GM21526 (cell line): ENCODE measurements around the gene UBA3.
A peak's percentile ranks its signal among the peaks of the same experiment; 100 is the strongest.

Source experiments
- ATAC-seq: cut with Tn5 transposase; IDR thresholded peaks from one replicate; pipeline ENCODE4 v1.9.1; 2021; ENCODE audit warnings: moderate library complexity; ENCODE audit not compliant: unreplicated experiment, low FRiP score

UBA3 gene

GRCh38 chr3:69014022-69014580, 66.1 kb downstream of the UBA3 start:
- no peak for ATAC-seq

GRCh38 chr3:69013253-69014021, 66.7 kb downstream of the UBA3 start, which contains the start of gene EOGT:
Gene EOGT, minus strand, starts transcription at chr3:69013684. Its CDS starts 3,838 bp downstream, at chr3:69009846.
- peak; percentile 78 for ATAC-seq

GRCh38 chr3:69012800-69013252, 67.3 kb downstream of the UBA3 start:
- no peak for ATAC-seq

GRCh38 chr3:69012100-69012799, 67.9 kb downstream of the UBA3 start:
- no peak for ATAC-seq

GRCh38 chr3:69011096-69011730, 69.0 kb downstream of the UBA3 start:
- ATAC-seq, result no peak

GRCh38 chr3:69009559-69010410, 70.4 kb downstream of the UBA3 start:
- ATAC-seq, result no peak

GRCh38 chr3:69008980-69009379, 71.2 kb downstream of the UBA3 start:
- no peak for ATAC-seq

- no peak for ATAC-seq
Observed at GRCh38 chr3:69005791-69006482, 74.2 kb downstream of the UBA3 start.

- ATAC-seq, result no peak
Observed at GRCh38 chr3:69005071-69005790, 74.9 kb downstream of the UBA3 start.
